ENCODE measurements around the gene CDRT15.
"Not testable (repeated sequence)": the region's sequence is repeated elsewhere in the genome, so short reads cannot be mapped to it uniquely, and the experiment has no call there.

The CDRT15 gene

GRCh38 chr17:14236762-14237161 is at the start of gene CDRT15:
TSS of gene CDRT15 (minus strand) at chr17:14236862. CDS start at chr17:14236833, 29 bp downstream.
- in situ Hi-C loops (cut with MboI; ENCODE audit: low pct_unique_long_range_greater_than_20kb, low sequenced_read_pairs, unreplicated experiment); DNase-seq (ENCODE audit: low spot score): not testable (repeated sequence)

- DNase-seq (ENCODE audit: low spot score): no peak
- TF ChIP-seq CTCF (IDR thresholded peaks at IDR 0.05; ENCODE audit: extremely low read depth, insufficient read depth, missing control alignments): no peak
- in situ Hi-C loops (cut with MboI; ENCODE audit: low pct_unique_long_range_greater_than_20kb, low sequenced_read_pairs, unreplicated experiment): no loop called here
Measured at GRCh38 chr17:14282726-14283125, 46.1 kb upstream of the CDRT15 start.

- in situ Hi-C loops (cut with MboI; ENCODE audit: low pct_unique_long_range_greater_than_20kb, low sequenced_read_pairs, unreplicated experiment): no loop called here
Measured at GRCh38 chr17:14281530-14281929, 44.9 kb upstream of the CDRT15 start.

GRCh38 chr17:14276535-14277250 is 40.0 kb upstream of the CDRT15 start:
- in situ Hi-C loops (cut with MboI; ENCODE audit: low pct_unique_long_range_greater_than_20kb, low sequenced_read_pairs, unreplicated experiment): no loop called here
- no peak for DNase-seq (ENCODE audit: low spot score)
- no peak for TF ChIP-seq CTCF (IDR thresholded peaks at IDR 0.05; ENCODE audit: extremely low read depth, insufficient read depth, missing control alignments)

More at GRCh38 chr17:14281530-14281929, 44.9 kb upstream of the CDRT15 start:
- DNase-seq (ENCODE audit: low spot score): no peak
- TF ChIP-seq CTCF (IDR thresholded peaks at IDR 0.05; ENCODE audit: extremely low read depth, insufficient read depth, missing control alignments): no peak

- DNase-seq (ENCODE audit: low spot score): no peak
- in situ Hi-C loops (cut with MboI; ENCODE audit: low pct_unique_long_range_greater_than_20kb, low sequenced_read_pairs, unreplicated experiment): no loop called here
- TF ChIP-seq CTCF (IDR thresholded peaks at IDR 0.05; ENCODE audit: extremely low read depth, insufficient read depth, missing control alignments): no peak
Measured at GRCh38 chr17:14270508-14270907, 33.8 kb upstream of the CDRT15 start.

- no peak for DNase-seq (ENCODE audit: low spot score)
- in situ Hi-C loops (cut with MboI; ENCODE audit: low pct_unique_long_range_greater_than_20kb, low sequenced_read_pairs, unreplicated experiment): no loop called here
- TF ChIP-seq CTCF (IDR thresholded peaks at IDR 0.05; ENCODE audit: extremely low read depth, insufficient read depth, missing control alignments): no peak
Measured at GRCh38 chr17:14269473-14269872, 32.8 kb upstream of the CDRT15 start.

- no peak for TF ChIP-seq CTCF (IDR thresholded peaks at IDR 0.05; ENCODE audit: extremely low read depth, insufficient read depth, missing control alignments)
- in situ Hi-C loops (cut with MboI; ENCODE audit: low pct_unique_long_range_greater_than_20kb, low sequenced_read_pairs, unreplicated experiment): no loop called here
- DNase-seq (ENCODE audit: low spot score): no peak
Measured at GRCh38 chr17:14268264-14268663, 31.6 kb upstream of the CDRT15 start.

Data from GM13977 (cell line).